Dedifferentiated amniotic fluid mesenchymal stem cell (primary cell): ENCODE data around the gene ADAMTS13.
A peak's percentile ranks its signal among the peaks of the same experiment; 100 is the strongest.

Experiments used
- DNase-seq: peaks from one replicate; pipeline ENCODE4 v3.0.0-alpha.2; 2016; ENCODE audit errors: extremely low spot score

Gene ADAMTS13

DNA sequence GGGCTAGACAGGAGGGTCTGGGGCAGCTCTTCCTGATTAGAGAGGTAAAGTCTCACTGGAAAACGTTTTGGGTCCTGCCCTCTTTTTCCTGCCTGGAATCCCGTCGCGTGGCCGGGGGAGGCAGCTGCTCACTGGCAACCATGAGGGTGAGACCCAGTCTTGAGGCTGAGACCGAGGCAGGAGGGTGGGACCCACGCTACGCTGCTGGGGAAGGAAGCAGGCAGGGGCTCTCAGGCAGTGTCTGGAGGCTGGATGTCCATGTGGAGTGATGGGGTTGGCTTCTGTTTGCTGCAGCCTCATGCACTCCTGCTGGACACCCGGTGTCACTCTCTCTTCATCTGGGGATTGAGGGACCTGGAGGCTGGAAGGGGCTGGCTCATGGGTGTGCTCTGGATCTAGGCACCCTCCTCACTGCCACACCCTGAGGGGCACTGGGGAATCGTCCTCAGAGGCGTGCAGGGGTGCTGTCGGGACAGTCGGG lies 68.1 kb downstream of the ADAMTS13 start:
- no peak for DNase-seq

DNA sequence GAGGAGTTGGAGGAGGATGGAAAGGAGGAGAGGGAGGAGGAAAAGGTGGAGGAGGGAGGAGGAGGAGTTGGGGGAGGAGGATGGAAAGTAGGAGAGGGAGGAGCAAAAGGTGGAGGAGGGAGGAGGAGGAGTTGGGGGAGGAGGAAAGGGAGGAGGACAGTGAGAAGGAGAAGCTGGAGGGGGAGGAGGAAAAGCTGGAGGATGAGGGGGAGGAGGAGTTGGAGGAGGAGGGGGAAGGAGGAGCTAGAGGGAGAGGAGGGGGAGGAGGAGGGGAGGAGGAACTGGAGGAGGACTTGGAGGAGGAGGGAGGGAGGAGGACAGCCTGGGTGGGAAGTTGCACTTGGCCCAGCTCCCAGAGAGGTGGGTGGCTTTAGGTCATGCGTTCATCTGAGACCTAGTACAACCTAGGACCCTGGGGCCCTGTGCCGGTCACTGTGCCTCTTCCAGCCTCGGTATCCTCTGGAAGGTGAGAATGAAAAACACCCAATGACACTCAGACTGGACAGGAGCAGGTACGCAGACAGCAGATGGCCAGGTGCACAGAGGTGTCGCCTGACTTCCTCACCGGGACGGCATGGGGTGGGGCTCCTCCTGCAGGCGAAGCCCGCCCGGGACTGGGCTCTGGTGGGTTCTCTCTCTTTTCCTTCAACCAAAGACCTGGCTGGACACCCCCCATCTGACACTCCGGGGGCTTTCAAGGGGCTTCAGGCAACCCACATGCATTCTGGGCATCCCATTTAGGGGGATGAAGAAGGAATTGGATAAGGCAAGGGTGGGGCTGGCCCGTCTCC lies 68.9 kb downstream of the ADAMTS13 start:
- no peak for DNase-seq

DNA sequence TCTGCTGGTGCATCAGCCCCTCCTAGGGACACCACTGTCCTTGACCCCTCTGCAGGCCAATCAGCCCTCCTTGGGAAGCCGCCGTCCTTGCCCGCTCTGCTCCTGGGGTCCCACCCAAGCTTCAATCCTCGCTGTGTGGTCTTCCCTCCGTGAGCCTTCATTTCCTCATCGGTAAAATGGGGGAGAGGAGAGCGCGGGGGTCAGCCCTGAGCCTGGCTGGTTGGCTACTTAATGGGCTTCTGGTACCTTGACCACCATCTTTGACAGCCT lies 69.4 kb downstream of the ADAMTS13 start:
- no peak for DNase-seq

GRCh38 chr9:133492061-133493021 lies 70.2 kb downstream of the ADAMTS13 start:
- peak; percentile 32 for DNase-seq

DNA sequence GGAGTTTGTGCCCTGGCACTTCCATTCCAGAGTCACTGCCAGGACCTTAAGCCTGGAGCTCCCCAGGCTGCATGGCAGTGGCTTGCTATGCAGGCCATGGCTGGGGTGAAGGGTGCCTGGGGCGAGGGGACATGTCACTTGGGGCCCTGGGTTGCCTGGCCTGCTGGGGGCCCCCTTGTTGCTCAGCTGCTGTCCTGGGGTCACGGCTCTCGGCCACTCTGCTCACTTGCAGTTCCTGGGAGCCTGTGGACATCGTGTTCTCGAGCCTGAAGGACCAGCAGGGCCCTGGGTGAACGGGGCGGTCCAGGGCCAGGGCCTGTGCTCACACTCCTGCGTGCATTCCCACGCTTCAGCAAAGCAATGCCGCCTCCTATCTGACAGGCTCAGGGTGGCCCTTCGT lies 71.3 kb downstream of the ADAMTS13 start:
- DNase-seq = no peak

- no peak for DNase-seq
Measured at GRCh38 chr9:133493845-133494540, 71.8 kb downstream of the ADAMTS13 start.

DNA sequence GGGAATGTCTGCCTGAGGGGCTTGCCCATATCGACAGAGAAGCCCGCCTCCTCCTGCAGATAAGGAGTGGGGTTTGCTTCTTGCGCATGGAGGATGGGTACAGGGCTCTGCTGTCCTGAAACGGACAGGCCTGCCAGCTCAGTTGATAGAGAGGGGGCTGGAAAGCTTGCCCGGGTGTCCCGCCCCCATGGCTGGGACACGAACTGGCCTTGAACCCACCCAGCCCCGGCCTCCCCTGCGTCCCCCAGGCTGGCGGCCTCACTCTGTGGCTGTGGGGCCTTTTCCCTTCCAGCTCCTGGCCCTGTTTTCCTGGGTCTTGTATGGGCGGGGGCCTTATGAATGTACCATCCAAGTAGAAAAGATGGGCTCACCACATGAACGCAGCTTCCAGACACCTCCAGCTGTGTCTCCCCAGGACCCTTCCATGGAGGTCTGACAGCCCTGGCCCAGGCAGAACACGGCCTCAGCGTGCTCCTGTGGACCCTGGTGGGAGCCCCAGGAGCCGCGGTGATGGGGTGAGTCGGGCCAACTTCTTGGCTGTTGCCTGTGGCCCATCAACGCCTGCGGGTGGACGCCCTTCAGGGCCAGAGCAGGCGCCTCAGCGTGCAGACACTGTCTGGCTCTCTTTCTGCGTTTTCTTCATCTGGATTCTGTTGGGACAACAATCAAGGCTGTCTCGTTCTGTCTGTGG lies 72.6 kb downstream of the ADAMTS13 start:
- no peak for DNase-seq

DNA sequence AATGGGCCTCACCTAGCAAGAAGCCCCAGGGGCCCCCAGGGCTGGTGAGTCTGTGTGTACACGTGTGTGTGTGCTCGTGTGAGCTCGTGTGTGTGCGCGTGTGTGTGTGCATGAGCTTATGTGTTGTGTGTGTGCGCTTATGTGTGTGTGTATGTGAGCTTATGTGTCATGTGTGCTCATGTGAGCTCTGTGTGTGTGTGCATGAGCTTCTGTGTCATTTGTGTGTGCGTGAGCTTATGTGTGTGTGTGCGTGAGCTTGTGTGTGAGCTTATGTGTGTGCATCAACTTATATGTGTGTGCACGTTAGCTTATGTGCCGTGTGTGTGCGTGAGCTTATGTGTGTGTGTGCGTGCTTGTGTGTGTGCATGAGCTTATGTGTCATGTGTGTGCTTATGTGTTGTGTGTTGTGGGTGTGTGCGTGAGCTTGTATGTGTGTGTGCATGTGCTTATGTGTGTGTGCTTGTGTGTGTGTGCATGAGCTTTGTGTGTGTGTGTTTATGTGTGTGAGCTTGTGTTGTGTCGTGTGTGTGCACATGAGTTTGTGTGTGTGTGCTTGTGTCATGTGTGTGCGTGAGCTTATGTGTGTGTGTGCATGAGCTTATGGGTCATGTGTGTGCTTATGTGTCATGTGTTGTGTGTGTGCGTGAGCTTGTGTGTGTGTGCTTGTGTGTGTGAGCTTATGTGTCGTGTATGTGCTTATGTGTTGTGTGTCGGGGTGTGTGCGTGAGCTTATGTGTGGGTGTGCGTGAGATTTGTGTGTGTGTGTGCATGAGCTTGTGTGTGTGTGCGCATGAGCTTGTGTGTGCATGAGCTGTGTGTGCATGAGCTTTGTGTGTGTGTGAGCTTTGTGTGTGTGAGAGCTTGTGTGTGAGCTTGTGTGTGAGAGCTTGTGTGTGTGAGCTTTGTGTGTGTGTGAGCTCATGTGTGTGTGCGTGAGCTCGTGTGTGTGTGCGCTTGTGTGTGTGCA lies 73.4 kb downstream of the ADAMTS13 start:
- DNase-seq = no peak

DNA sequence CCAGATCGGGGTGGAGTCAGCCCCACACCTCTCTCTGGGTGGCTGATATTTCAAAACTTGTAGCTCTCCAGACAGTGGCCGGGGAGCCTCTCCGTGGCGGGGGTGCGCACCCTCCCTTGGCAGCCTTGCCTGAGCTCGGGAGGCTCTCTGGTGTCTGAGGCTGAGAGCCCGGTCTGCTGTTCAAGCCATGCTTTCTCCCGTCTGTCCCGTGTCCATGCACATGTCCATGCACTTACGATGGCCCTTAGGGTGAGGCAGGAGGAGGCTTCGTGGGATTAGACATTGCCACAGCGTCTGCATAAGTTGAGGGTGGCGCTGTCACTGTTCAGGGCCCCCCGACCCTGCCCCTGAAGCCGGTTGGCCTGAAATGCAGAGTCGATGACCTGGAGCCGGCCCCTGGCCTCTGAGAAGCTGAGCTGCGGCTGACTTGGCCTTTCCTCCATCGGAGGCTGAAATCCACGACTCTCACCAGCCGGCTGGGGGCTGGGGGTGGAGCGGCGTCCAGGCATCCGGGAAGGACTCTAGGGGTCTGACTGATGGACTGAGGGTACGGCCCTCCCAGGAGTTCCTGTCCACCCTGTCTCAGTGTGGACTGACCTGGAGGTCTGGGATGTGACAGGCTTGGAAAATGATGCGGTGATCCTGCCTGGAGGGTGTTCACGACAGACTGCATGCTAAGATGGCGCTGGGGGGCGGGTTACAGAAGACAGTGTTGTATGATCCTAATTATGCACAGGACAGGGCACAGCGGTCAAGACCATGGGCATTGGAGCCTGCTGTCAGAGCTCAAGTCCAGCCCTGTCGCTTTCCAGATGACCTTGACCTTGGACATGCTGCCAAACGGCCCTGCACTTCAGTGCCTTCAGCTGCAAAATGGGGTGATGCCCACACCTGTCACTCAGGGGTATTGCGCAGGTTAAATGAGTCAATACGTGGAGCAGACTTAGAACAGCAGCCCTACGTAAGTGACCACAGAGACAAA lies 75.0 kb downstream of the ADAMTS13 start:
- DNase-seq = no peak

- no peak for DNase-seq
Measured at GRCh38 chr9:133499132-133499891, 77.1 kb downstream of the ADAMTS13 start.

DNA sequence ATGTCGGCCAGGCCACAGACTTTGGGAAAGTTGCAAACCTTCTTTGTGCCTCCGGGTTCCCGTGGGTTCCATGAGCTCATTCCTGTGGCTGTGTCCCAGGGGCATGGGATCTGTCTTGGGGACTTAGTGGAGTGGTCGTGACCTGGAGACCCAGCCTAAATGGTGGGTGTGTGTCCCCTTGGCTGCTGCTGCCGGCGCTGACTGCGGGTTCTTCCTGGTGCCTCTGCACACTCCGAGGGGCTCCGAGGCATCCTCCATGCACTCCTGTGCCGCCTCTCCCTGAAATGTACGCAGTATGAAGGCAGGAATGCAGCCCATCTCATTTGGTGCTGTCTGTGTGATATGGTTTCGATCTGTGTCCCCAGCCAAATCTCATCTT lies 77.7 kb downstream of the ADAMTS13 start:
- no peak for DNase-seq

DNA sequence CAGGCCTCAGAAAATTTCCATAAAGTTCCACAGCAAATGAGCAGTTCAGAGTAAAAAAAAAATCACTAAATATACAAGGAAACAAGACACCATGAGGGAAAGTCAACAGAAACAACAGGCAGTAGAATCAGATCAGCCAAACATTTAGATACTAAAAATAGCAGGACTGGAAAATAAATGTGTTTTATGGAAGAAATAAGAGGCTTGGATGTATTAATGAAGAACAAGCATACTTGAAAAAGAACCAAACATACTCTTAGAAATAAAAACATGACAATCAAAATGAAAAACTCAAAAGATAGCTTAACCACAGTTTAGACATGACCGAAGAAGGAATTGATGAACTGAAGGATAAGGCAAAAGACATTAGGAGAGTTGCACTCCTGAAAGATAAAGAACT lies 79.9 kb downstream of the ADAMTS13 start:
- DNase-seq = no peak

GRCh38 chr9:133505186-133505830 lies 83.1 kb downstream of the ADAMTS13 start:
- DNase-seq = no peak

DNA sequence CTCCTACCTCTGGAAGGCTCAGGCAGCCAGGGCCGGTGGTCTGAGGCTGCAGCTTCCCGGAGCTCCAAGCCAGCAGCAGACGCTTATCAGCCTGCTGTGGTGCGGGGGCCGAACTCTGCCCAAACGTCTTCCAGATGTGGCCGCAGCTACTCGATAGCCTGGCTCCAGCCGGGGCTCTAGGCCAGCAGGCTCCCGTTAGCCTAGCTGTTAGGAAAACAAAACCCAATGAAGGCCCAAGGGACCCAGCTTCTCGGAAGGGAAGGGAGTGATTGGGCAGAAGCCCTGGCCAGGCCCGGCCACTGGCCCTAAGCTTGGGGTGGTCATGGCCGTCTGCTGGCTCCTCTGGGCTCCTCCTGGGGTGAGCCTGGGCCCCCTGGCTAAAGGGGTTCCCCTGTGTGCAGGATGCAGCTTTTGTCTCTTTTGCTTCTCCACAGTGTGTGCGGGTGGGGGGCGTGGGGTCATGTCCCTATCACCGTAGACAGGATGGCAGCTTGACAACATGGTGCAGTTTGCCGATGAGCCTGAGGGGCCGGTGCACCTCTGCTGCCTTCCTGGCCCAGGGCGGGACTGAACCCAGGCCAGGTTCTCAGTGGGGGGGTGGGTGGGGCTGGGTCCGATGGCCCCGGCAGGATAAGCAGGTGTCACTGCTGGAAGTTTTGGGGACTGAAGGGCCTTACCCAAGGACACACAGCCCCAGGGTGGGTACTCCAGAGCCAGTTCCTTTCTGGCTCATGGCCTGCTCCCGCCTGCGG lies 83.9 kb downstream of the ADAMTS13 start:
- no peak for DNase-seq

- no peak for DNase-seq
Measured at GRCh38 chr9:133506653-133507038, 84.5 kb downstream of the ADAMTS13 start.

- DNase-seq = no peak
Measured at GRCh38 chr9:133507246-133507965, 85.2 kb downstream of the ADAMTS13 start.

GRCh38 chr9:133508046-133508445 lies 85.9 kb downstream of the ADAMTS13 start:
- DNase-seq = no peak
